Astrocyte of the spinal cord (primary cell): Measurements from ENCODE around the gene DNMT3B.

Experiments
- DNase-seq: peaks from one replicate; pipeline ENCODE4 v3.0.0; 2011; ENCODE audit warnings: low read depth, low spot score
- H3K4me3 ChIP-seq: 2 replicates; pipeline ENCODE4 v1.5.1; 2011; ENCODE audit warnings: low read depth, mild to moderate bottlenecking, low read length, moderate library complexity
- CTCF ChIP-seq: IDR thresholded peaks from 2 replicates; pipeline ENCODE4 v1.5.1; 2012; ENCODE audit warnings: low read depth, mild to moderate bottlenecking, low read length, inconsistent platforms
- in situ Hi-C: cut with HindIII; loops from 2 replicates; pipeline ENCODE4 v1.10.0; 2017; ENCODE audit warnings: low sequenced_read_pairs

Gene DNMT3B

GRCh38 chr20:32832664-32833063 is 70.5 kb downstream of the DNMT3B start:
- no peak for TF ChIP-seq CTCF
- no peak overlapping the region for H3K4me3 ChIP-seq
- no peak for DNase-seq
- in situ Hi-C loops, result no loop called here

- TF ChIP-seq CTCF, result no peak
- no peak for DNase-seq
- in situ Hi-C loops, result no loop called here
- H3K4me3 ChIP-seq, result no peak overlapping the region
These were observed 72.8 kb downstream of the DNMT3B start for GRCh38 chr20:32834972-32835371.

- H3K4me3 ChIP-seq, result no peak overlapping the region
- no peak for TF ChIP-seq CTCF
- in situ Hi-C loops, result no loop called here
- no peak for DNase-seq
These were observed 75.0 kb downstream of the DNMT3B start for GRCh38 chr20:32837157-32837556.

- no peak overlapping the region for H3K4me3 ChIP-seq
- no peak for TF ChIP-seq CTCF
- no peak for DNase-seq
- in situ Hi-C loops, result no loop called here
These were observed 77.2 kb downstream of the DNMT3B start for GRCh38 chr20:32839227-32839981.

GRCh38 chr20:32839982-32840285 is 77.7 kb downstream of the DNMT3B start:
- no peak for DNase-seq
- H3K4me3 ChIP-seq, result no peak overlapping the region
- no peak for TF ChIP-seq CTCF
- in situ Hi-C loops, result no loop called here

- DNase-seq, result no peak
- no peak overlapping the region for H3K4me3 ChIP-seq
- TF ChIP-seq CTCF, result no peak
- in situ Hi-C loops, result no loop called here
These were observed 79.0 kb downstream of the DNMT3B start for GRCh38 chr20:32841174-32841573.
